Neural cell (in vitro differentiated cells): Measurements from ENCODE around the gene GRIP1. TPM values are rescaled to one million over a fixed set of nuclear protein-coding genes. Genes with fewer than 3 reads are reported as not detected.

Source experiments
- polyA plus RNA-seq: library from polyadenylated mRNA; depleted of rRNA; stranded (reverse); fragments of >200 nt; gene quantifications from 2 replicates; pipeline ENCODE4 v1.2.3, GENCODE V29; 2014
- small RNA-seq, 3 experiments: library from RNA; depleted of rRNA; stranded (forward); fragments of <200 nt; gene quantifications; one replicate each; pipeline ENCODE3, GENCODE V24; 2012

GRIP1 gene
- polyA plus RNA-seq, 1 donor from 2014 or later = 41.1 TPM

Small RNA genes within 50 kb of the gene (small RNA-seq; reads per million reads assigned to genes)
- 0 reads per million in 3 experiments for gene OSBPL9P5
